Posterior vena cava (tissue), 2 donors: ENCODE data around the gene GUCY2C. TPM values are rescaled to one million over a fixed set of nuclear protein-coding genes. Genes with fewer than 3 reads are reported as not detected.
A peak's percentile ranks its signal among the peaks of the same experiment; 100 is the strongest.

Experiments
- DNase-seq: peaks from one replicate; pipeline ENCODE4 v3.0.0-alpha.2; 2020; ENCODE audit warnings: low spot score
- intact Hi-C, 2 donors: fragments of 100-400 bp; cut with DNase I; formaldehyde crosslinking; loops; one replicate each; pipeline versions ENCODE4 v1.14.1 to v1.14.2; 2022 to 2023
- total RNA-seq, 2 donors: library from RNA; stranded (reverse); fragmentation: NEBNext Ultra II Directional; extraction: Animal tissue kit (Norgen Biotek cat#: 25700); gene quantifications; one replicate each; pipeline ENCODE4 v1.2.1, GENCODE V29; 2021
- donor health status: DM: yes; HTN: yes; CAD: no.
- donor health status: DM: yes; HTN: yes; CAD: no.

Gene GUCY2C
- total RNA-seq, 2 donors from 2014 or later: 0.10 TPM; not detected in 1

GRCh38 chr12:14638066-14638465 is 58.3 kb downstream of the GUCY2C start:
- no peak for DNase-seq
- intact Hi-C loops: no loop called here

GRCh38 chr12:14635776-14636175 is 60.6 kb downstream of the GUCY2C start:
- DNase-seq: no peak
- intact Hi-C loops: no loop called here

GRCh38 chr12:14630793-14631192 is 65.6 kb downstream of the GUCY2C start:
- intact Hi-C loops: loop anchor here in 1 of 2 donors (1.0 kb wide), 1 partner anchor 34 kb away; no protein-coding TSS in a partner anchor
- no peak for DNase-seq

- intact Hi-C loops: loop anchor here in 1 of 2 donors (1.0 kb wide), 1 partner anchor 34 kb away; no protein-coding TSS in a partner anchor
- DNase-seq: peak; percentile 77
Measured at GRCh38 chr12:14629832-14630710, 66.3 kb downstream of the GUCY2C start.

- DNase-seq: no peak
- intact Hi-C loops: no loop called here
Measured at GRCh38 chr12:14628771-14629170, 67.6 kb downstream of the GUCY2C start.

- DNase-seq: no peak
- intact Hi-C loops: no loop called here
Measured at GRCh38 chr12:14621826-14622225, 74.6 kb downstream of the GUCY2C start.

- no peak for DNase-seq
- intact Hi-C loops: loop anchor here (5.0 to 10.0 kb wide), 2 partner anchors 173 to 375 kb away; no protein-coding TSS in a partner anchor
Measured at GRCh38 chr12:14619741-14620501, 76.5 kb downstream of the GUCY2C start.

- intact Hi-C loops: loop anchor here (5.0 to 10.0 kb wide), 2 partner anchors 172 to 374 kb away; no protein-coding TSS in a partner anchor
- DNase-seq: no peak
Measured at GRCh38 chr12:14618983-14619382, 77.4 kb downstream of the GUCY2C start.

- intact Hi-C loops: loop anchor here (5.0 to 10.0 kb wide), 2 partner anchors 167 to 370 kb away; no protein-coding TSS in a partner anchor
Measured at GRCh38 chr12:14614704-14615121, 81.7 kb downstream of the GUCY2C start.

GRCh38 chr12:14613718-14614117 is 82.7 kb downstream of the GUCY2C start:
- intact Hi-C loops: loop anchor here in 1 of 2 donors (10.0 kb wide), 1 partner anchor 369 kb away; no protein-coding TSS in a partner anchor
- DNase-seq: no peak

More at GRCh38 chr12:14614704-14615121, 81.7 kb downstream of the GUCY2C start:
- no peak for DNase-seq

- intact Hi-C loops: loop anchor here in 1 of 2 donors (10.0 kb wide), 1 partner anchor 368 kb away; no protein-coding TSS in a partner anchor
- no peak for DNase-seq
Measured at GRCh38 chr12:14612898-14613445, 83.4 kb downstream of the GUCY2C start.

GRCh38 chr12:14612250-14612649 is 84.1 kb downstream of the GUCY2C start:
- DNase-seq: no peak
- intact Hi-C loops: loop anchor here in 1 of 2 donors (10.0 kb wide), 1 partner anchor 367 kb away; no protein-coding TSS in a partner anchor

GRCh38 chr12:14611640-14612203 is 84.7 kb downstream of the GUCY2C start:
- intact Hi-C loops: loop anchor here in 1 of 2 donors (10.0 kb wide), 1 partner anchor 367 kb away; no protein-coding TSS in a partner anchor

GRCh38 chr12:14607568-14607967 is 88.8 kb downstream of the GUCY2C start:
- no peak for DNase-seq
- intact Hi-C loops: no loop called here

More at GRCh38 chr12:14611640-14612203, 84.7 kb downstream of the GUCY2C start:
- no peak for DNase-seq

GRCh38 chr12:14605401-14605989 is 90.9 kb downstream of the GUCY2C start:
- DNase-seq: no peak
- intact Hi-C loops: no loop called here

GRCh38 chr12:14601692-14602478 is 94.5 kb downstream of the GUCY2C start:
- intact Hi-C loops: no loop called here
- DNase-seq: no peak

GRCh38 chr12:14597480-14597879 is 98.9 kb downstream of the GUCY2C start:
- DNase-seq: no peak
- intact Hi-C loops: no loop called here

- no peak for DNase-seq
- intact Hi-C loops: no loop called here
Measured at GRCh38 chr12:14591719-14592118, 104.7 kb downstream of the GUCY2C start.
